Mesenteric fat pad (tissue), 1 donor: ENCODE data around the gene STMN3. TPM values are rescaled to one million over a fixed set of nuclear protein-coding genes. Genes with fewer than 3 reads are reported as not detected.

Source experiments
- DNase-seq: peaks from one replicate; pipeline ENCODE4 v3.0.0-alpha.2; 2020; ENCODE audit warnings: low spot score
- total RNA-seq: library from RNA; stranded (reverse); fragmentation: NEBNext Ultra II Directional; extraction: Animal tissue kit (Norgen Biotek cat#: 25700); gene quantifications from one replicate; pipeline ENCODE4 v1.2.1, GENCODE V29; 2021
- donor health status: DM: yes; HTN: yes; CAD: no.

Gene STMN3
- total RNA-seq, 1 donor from 2014 or later = 9.9 TPM

- DNase-seq = no peak
Observed at GRCh38 chr20:63591147-63591533, 62.1 kb downstream of the STMN3 start.

- DNase-seq = no peak
Observed at GRCh38 chr20:63590218-63591146, 62.7 kb downstream of the STMN3 start.

Other genes with a start within 250 kb of the STMN3 start
- not detected for gene KCNQ2, start 180.8 kb downstream of the STMN3 start, total RNA-seq
- gene EEF1A2, start 154.3 kb downstream of the STMN3 start, total RNA-seq = 1.2 TPM
- gene PPDPF, start 132.7 kb downstream of the STMN3 start, total RNA-seq = 173 TPM
- 0.10 TPM for gene PTK6, start 116.0 kb downstream of the STMN3 start, total RNA-seq
- gene SRMS, start 105.7 kb downstream of the STMN3 start, total RNA-seq = not detected
- gene FNDC11, start 99.3 kb downstream of the STMN3 start, total RNA-seq = 0.13 TPM
- 50.8 TPM for gene HELZ2, start 79.2 kb downstream of the STMN3 start, total RNA-seq
- gene GMEB2, start 26.3 kb downstream of the STMN3 start, total RNA-seq = 10.0 TPM
- gene RTEL1, start 4.9 kb upstream of the STMN3 start, total RNA-seq = 31.7 TPM
- 4.7 TPM for gene TNFRSF6B, start 43.2 kb upstream of the STMN3 start, total RNA-seq
- gene ARFRP1, start 54.6 kb upstream of the STMN3 start, total RNA-seq = 47.3 TPM
- gene ZGPAT, start 54.6 kb upstream of the STMN3 start, total RNA-seq = 26.7 TPM
- gene LIME1, start 83.2 kb upstream of the STMN3 start, total RNA-seq = 6.5 TPM
- gene SLC2A4RG, start 86.4 kb upstream of the STMN3 start, total RNA-seq = 62.0 TPM
- 34.7 TPM for gene ZBTB46, start 177.8 kb upstream of the STMN3 start, total RNA-seq
- gene ABHD16B, start 208.1 kb upstream of the STMN3 start, total RNA-seq = not detected
- 114 TPM for gene TPD52L2, start 211.8 kb upstream of the STMN3 start, total RNA-seq
- gene DNAJC5, start 241.7 kb upstream of the STMN3 start, total RNA-seq = 50.5 TPM